Stimulated activated naive CD4-positive, alpha-beta T cell (primary cell): ENCODE data around the gene TBCD.

Experiments used
- DNase-seq, 6 experiments: peaks; one replicate each; lab custom pipeline; 2025; lab: John Stamatoyannopoulos, UW

TBCD gene

GRCh38 chr17:82791532-82791931 lies 39.7 kb downstream of the TBCD start:
- DNase-seq = no peak

DNA sequence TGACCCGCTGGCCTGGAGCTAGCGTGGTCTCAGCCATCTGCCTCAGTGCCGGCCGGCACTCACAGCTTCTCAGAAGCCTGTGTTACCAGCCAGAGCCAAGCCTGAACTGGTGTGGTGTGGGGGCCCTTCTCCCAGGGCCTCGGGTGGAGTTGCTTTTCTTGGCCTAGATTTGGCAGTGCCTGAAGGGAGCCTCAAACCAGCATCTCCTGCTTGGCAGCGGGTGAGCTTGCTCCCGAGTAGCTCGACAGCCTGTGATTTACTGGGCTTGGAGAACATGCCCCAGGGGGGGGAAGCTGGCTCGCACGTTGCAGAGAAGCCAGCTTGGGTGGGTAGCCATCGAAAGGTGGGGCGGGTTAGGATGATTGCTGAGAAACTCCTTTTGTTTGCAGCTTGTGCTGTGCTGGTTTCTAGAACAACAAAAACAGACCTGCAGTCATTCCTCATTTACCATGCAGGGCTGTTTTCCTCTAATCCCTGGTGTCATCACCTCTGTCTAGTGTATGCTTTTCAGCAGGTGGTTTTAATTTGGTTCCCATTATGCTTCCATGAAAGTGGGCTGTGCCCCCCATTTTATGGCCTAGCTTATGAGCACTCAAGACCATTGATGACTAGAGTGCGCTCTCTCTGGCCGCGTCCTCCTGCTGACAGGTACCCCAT lies 42.2 kb downstream of the TBCD start:
- DNase-seq = no peak

DNA sequence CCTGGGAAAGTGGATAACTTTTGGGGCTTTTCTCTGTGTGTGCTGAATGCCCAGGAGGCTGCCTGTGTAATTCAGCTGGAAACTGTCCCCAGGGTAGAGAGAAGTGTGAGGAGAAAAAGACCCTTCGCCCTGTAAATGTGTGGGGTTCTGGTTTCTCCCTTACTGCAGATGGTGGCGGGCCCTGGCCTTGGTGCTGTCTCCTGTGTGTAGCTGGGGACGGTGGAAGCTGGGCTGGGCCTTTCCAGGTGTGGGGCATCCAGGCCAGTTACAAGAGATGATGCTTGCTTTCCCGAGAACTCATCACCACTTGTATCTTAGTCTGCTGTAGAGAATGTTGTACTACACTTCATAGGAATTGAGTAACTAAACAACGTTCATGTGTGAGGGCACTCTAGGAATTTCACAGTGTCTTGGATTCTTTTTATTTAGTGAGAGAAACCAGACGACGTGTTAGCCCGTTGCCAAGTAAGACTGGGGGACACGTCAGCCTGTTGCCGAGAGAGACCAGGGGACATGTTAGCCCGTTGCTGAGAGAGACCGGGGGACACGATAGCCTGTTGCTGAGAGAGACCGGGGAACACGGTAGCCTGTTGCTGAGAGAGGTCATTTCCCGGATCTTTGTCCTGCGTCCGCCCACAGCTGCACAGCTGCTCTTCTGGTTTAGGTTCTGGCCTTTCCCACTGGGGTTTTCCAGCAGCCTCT lies 43.1 kb downstream of the TBCD start:
- DNase-seq = no peak

DNA sequence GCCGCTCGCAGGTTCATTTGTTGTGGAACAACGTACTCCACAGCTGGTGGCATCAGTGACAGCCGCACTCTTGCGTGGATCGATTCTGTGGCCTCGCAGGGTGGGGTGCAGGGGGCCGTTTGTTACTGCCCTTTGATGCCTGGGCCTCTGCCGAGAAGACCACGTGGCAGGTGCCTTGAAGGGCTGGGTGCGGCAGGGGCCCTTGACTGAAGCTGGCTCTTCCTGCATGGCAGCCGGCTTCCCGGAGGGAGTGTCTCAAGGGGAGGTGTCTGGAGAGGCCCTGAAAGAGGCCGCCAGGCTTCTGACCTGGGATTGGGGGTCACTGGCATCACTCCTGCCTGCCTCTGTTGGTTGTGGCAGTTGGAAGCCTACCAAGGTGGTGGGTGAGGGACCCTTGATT lies 43.8 kb downstream of the TBCD start:
- DNase-seq = no peak

- DNase-seq = no peak
Measured at GRCh38 chr17:82797061-82797460, 45.2 kb downstream of the TBCD start.

GRCh38 chr17:82798752-82799151 lies 46.9 kb downstream of the TBCD start:
- no peak for DNase-seq

- no peak for DNase-seq
Measured at GRCh38 chr17:82799591-82799990, 47.7 kb downstream of the TBCD start.

GRCh38 chr17:82800885-82801284 lies 49.0 kb downstream of the TBCD start:
- no peak for DNase-seq

DNA sequence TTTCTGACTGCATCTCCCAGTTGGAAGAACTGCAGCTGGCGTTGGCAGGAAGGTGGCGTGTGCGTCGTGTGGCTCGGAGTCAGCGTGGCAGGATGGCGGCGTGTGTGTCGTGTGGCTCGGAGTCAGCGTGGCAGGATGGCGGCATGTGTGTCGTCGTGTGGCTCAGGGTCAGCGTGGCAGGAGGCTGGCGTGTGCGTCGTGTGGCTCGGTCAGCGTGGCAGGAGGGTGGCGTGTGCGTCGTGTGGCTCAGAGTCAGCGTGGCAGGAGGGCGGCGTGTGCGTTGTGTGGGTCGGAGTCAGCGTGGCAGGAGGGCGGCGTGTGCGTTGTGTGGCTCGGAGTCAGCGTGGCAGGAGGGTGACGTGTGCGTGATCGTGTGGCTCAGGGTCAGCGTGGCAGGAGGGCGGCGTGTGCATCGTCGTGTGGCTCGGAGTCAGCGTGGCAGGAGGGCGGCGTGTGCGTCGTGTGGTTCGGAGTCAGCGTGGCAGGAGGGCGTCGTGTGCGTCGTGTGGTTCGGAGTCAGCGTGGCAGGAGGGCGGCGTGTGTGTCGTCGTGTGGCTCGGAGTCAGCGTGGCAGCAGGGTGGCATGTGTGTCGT lies 49.6 kb downstream of the TBCD start:
- DNase-seq = no peak

DNA sequence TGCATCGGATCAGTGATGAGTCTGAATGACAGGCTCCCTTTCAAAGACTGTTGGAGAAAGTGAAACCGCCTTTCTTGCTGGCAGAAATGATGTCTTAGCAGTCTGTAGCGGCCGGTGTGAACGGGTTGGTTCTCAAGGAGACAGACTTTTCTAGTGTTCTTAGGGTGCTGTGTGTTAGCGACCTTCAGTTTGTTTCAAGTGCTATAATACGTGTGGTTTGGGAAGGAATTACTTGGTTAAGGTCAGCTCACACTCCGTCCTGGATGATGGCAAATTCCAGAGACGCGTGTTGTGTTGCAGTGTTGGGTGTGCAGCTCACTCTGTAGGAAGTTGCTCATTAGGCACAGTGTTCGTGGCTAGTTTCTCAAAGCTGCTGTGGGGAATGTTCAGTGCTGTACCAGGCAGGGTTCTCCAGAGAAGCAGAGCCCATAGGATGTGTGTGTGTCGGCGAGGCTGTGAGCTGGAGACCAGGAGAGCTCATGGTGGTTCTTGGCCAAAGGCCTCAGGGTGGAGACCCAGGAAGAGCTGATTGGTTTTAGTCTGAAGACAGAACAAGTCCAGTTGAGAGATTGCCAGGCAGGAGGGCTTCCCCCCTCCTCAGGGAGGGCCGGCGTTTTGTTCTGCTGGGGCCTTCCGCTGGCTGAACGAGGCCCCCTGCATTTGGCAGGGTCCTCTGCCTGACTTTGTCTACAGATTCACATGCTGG lies 50.4 kb downstream of the TBCD start:
- DNase-seq = no peak

DNA sequence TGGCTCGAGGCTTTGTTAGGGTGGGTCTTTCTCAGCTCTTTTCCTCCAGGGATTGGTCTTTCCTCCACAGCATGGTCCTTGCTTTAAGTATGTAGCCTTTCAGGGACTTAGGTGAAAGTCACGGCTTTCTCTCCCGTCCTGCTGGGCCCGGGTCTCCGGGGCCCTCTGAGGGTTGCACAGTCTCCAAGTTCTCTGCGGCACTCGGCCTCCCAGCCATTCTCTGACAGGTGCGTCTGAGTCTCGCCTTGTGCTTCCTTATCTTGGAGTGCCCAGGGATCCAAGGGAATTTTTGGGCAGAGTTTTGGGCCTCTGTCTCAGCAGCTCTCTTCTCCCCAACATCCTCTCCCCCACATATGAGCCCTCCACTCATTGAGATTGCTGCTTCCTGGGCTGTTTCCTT lies 51.3 kb downstream of the TBCD start:
- DNase-seq = no peak

DNA sequence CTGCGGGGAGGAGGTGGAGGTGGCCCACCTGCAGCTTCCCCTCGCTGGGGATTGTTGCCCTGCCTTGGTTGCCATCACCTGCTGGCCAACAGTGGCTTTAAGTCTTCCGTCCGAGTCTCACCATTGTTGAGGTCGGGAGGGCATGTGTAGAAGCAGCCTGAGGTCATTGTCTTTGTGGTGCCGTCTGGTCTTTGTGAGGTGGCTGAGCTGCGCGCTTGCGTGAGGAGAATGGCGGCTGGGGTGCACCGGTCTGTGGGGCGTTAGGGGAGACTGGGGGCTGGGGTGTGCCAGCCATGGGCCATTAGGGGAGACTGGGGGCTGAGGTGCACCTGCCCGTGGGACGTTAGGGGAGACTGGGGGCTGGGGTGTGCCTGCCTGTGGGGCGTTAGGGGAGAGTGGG lies 51.7 kb downstream of the TBCD start:
- DNase-seq = no peak

DNA sequence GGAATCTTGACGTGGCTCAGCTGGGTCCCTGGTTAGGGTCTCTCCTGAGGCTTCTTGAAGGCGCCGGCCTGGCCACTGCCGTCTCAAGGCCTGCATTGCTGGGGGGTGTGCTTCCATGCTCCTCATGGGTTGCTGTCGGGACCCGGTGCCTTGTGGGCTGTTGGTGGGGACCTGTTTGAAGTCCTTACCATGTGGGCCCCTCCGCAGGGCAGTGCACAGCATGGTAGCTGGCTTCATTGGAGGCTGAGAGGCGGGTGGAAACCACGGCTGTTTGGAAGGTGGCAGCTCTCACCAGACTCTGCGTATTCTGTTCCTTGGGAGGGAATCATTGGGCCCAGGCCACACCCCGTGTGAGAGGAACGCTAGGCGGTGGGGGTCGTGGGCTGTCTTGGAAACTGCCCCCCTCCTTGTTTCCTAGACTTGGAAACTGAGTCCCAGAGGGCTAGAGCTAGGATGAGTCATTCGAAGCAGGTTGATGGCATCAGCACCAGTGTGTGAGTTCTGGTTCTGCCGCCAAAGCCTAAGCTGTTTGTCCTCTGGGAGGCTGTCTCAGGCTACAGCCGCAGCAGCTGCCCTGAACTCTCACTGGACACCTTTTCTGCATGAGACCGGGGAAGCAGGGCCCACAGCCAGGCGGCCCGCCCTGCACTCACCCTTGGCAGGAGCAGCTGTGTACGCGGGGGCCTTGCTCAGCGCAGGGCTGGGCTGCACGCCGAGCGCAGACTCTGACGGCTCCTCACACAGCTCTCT lies 52.8 kb downstream of the TBCD start:
- DNase-seq = no peak

DNA sequence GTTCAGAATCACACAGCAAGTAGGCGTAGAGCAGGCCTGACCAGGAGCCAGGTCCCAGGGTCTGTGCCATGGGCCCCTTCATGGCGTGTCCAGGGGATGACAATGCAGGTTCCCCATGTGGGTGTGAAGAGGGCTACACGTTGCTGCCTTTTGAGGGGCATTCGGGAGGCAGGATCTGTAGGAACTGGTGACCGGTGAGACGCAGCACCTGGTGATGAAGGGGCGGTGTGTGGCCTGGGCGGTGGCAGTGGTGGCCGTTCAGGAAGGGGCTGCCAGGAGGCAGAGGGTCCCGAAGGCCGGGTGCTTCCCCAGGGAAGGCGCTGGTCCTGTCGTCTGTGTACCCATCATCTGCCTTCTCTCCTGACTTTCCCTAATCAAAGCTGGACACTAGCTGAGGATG lies 53.4 kb downstream of the TBCD start:
- DNase-seq = no peak

DNA sequence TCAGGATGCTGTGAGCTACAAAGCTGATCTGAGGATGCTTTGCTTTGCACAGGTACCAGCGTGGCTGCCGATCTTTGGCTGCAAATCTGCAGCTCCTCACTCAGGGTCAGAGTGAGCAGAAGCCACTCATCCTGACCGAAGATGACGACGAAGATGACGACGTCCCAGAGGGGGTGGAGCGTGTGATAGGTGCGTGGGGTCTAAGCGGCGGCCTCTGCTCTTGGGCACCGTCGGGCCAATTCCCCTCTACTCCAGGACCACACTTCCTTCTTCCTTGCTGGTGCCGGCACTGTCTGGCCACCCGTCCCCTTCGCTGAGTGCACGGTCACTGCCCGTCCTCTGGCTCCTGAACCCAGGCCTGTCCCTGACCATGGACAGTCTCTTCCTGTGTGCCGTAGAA lies 54.0 kb downstream of the TBCD start:
- DNase-seq = no peak

DNA sequence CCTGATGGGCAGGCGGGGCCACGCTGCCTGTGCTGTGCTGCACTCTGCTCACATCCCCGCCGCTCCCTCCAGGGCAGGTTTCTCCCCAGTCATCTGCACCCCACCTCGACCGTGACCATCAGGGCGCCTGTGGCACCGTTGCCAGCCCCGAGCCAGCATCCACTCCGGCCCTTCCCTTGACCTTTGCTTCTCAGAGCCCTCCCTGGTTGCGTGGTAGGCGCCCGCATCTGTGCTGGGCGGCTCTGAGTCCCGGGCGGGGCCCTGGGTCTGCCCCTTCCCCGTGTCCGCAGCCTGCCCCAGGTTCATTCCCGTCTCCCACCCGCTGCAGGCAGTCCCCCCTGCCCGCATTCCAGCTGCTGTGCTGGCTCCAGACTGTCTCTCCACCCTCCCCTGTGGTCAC lies 54.8 kb downstream of the TBCD start:
- no peak for DNase-seq

- no peak for DNase-seq
Measured at GRCh38 chr17:82807101-82807500, 55.2 kb downstream of the TBCD start.

DNA sequence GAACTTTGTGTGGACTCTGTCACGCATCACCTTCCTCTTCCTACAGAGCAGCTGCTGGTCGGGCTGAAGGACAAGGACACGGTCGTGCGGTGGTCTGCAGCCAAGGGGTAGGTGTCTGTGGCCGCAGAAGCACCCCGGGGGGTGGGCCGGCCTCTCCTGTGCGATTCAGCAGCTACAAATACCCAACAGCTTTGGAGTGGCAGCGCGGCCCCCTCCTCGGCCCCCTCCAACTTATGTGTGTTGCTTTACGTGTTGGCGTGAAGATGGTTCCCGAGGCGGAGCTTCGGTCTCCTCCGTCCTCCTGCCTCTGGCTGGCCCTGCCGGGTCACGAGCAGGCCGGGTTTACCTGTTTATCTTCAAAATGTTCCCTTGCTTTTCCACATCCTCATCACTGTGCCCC lies 55.7 kb downstream of the TBCD start:
- DNase-seq = no peak

- no peak for DNase-seq
Measured at GRCh38 chr17:82808006-82808405, 56.1 kb downstream of the TBCD start.

GRCh38 chr17:82808921-82809905 lies 57.3 kb downstream of the TBCD start:
- DNase-seq = no peak
